Heart left ventricle (tissue), 16 donors: ENCODE results near the gene ADAM33. TPM values are rescaled to one million over a fixed set of nuclear protein-coding genes. Genes with fewer than 3 reads are reported as not detected.
A peak's percentile ranks its signal among the peaks of the same experiment; 100 is the strongest.

Experiments used
- ATAC-seq, 4 donors: fragments of 200-7000 bp; cut with Tn5 transposase; one replicate each; pipeline ENCODE4 v1.9.1; 2020 to 2022; ENCODE audit warnings: moderate library complexity in 4 of 4, mild to moderate bottlenecking in 3 of 4, moderate number of reproducible peaks in 1 of 4
- DNase-seq, 5 donors: peaks; one replicate each; pipeline ENCODE4 v3.0.0-alpha.2; 2020
- H3K27ac ChIP-seq, 12 donors: fragments of 200-600 bp; sonication (generic) in 4 of 12; one replicate each; pipeline versions ENCODE4 v1.5.0 to v1.8.0; 2016 to 2022; ENCODE audit warnings: mild to moderate bottlenecking in 2 of 12
- H3K27me3 ChIP-seq, 9 donors: fragments of 200-600 bp; sonication (generic) in 2 of 9; one replicate each; pipeline versions ENCODE4 v1.5.1 to v1.8.0; 2016 to 2022; ENCODE audit warnings: mild to moderate bottlenecking in 3 of 9
- H3K36me3 ChIP-seq, 9 donors: fragments of 200-600 bp; sonication (generic) in 2 of 9; one replicate each; pipeline versions ENCODE4 v1.5.0 to v1.8.0; 2018 to 2022; ENCODE audit warnings: mild to moderate bottlenecking in 2 of 9
- H3K4me1 ChIP-seq, 12 donors: fragments of 200-600 bp; sonication (generic) in 4 of 12; one replicate each; pipeline versions ENCODE4 v1.5.0 to v1.8.0; 2016 to 2022; ENCODE audit warnings: mild to moderate bottlenecking in 3 of 12
- H3K4me3 ChIP-seq, 12 donors: fragments of 200-600 bp; sonication (generic) in 4 of 12; one replicate each; pipeline versions ENCODE4 v1.5.0 to v1.8.0; 2017 to 2022; ENCODE audit warnings: mild to moderate bottlenecking in 9 of 12, moderate library complexity in 4 of 12
- H3K9me3 ChIP-seq, 12 donors: fragments of 200-600 bp; sonication (generic) in 4 of 12; one replicate each; pipeline versions ENCODE4 v1.5.0 to v1.8.0; 2016 to 2022; ENCODE audit warnings: mild to moderate bottlenecking in 1 of 12
- POLR2A ChIP-seq, 2 donors: fragments of 450-650 bp; IDR thresholded peaks; one replicate each; pipeline ENCODE4 v1.6.1; 2017; ENCODE audit warnings: antibody characterized with exemption in 2 of 2, mild to moderate bottlenecking in 2 of 2, moderate library complexity in 2 of 2
- WGBS, 4 donors: extraction: QIAGEN DNeasy Blood & Tissue Kit in 2 of 4; methylation state at CpG; one replicate each; pipeline versions ENCODE4 v1.1.5 to v1.1.7; 2013 to 2018; 5-methylcytosine and 5-hydroxymethylcytosine counted together
- intact Hi-C, 10 donors: fragments of 100-400 bp; cut with DNase I; formaldehyde crosslinking; loops; one replicate each; pipeline versions ENCODE4 v1.11.1 to v1.14.2; 2022
- polyA plus RNA-seq, 2 donors: library from polyadenylated mRNA; stranded (reverse); fragments of 200-250 nt; gene quantifications; one replicate each; pipeline ENCODE4 v1.2.3, GENCODE V29; 2013
- total RNA-seq, 9 donors: library from RNA; depleted of rRNA in 2 of 9; stranded (reverse); fragments of >200 nt in 2 of 9; fragmentation: NEBNext Ultra II Directional in 3 of 9; extraction: Animal tissue kit (Norgen Biotek cat#: 25700) in 3 of 9; gene quantifications; one replicate each; pipeline versions ENCODE4 v1.1.0 to v1.2.4, GENCODE V29; 2016 to 2023
- TF ChIP-seq, protein P1 (sequence below), 12 donors: fragments of 200-600 bp; sonication (generic) in 4 of 12; IDR thresholded peaks; one replicate each; pipeline versions ENCODE4 v1.5.0 to v1.8.0; 2018 to 2022; ENCODE audit warnings: antibody characterized with exemption in 12 of 12, mild to moderate bottlenecking in 5 of 12
- donor health status: ischemic (EF 13 %, LVEDD 7.1; RV severe dilation, severe dysfunction).
- donor health status: healthy with polysubstance abuse.
- donor health status: DM: no; HTN: yes; CAD: no.
- donor health status: DM: no; HTN: no; CAD: no.
- donor health status: ischemic (EF 25% LVEDD 6.9; RV normal size, moderate dysfunction).
- donor health status: ischemic (EF 25% LVEDD 5.7; RV mildly dilated, moderate dysfunction).
- donor health status: healthy.
- donor health status: DM: yes; HTN: yes; CAD: no.
- donor health status: ischemic (EF 35%, LVEDD 5.7; RV mildly dilated, moderate dysfunction).
- donor health status: nonischemic (EF 11% LVEDD 7.7; RV severe dilation, severe dysfunction).
- donor health status: DM: yes; HTN: yes; CAD: no.
- donor health status: PGD.
- donor health status: ischemic (EF 29% LVEDD 5.4; RV normal size, mild dysfunction).
- donor health status: nonischemic (EF 23%, LVEDD 6.1; RV moderate dilation, normal function).

ADAM33 gene
- total and polyA plus RNA-seq, 11 donors, result 2.3 to 21.2 (median 3.5) TPM

DNA sequence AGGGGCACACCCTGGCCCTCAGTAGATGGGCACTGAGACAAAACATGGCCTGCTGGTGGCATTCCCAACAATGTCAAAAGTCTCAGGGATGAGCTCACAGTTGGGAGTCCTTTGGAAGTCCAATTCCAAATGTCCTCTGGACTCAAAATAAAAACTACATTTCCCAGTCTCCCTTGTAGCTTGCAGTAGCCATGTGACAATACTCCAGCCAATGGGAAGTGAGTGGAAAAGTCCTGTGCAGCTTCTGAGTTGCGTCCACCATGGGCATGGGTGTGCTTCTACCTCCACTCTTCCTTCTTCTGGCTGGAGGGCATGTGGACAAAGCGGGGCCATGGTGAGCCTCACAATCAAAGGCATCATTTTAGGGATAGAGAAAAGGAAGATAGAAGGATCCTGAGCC is 5.8 kb upstream of the ADAM33 start:
- DNase-seq (peak in 1 of 5 donors; percentile 17), ATAC-seq (peak; percentile 56 to 80 (median 74))
- no peaks in the 10 kb centered on the region for H3K9me3 ChIP-seq
- peaks cover 0 to 6% (median 0%) of the 10 kb centered on the region in 9 donors for H3K27me3 ChIP-seq
- TF ChIP-seq, protein P1, sequence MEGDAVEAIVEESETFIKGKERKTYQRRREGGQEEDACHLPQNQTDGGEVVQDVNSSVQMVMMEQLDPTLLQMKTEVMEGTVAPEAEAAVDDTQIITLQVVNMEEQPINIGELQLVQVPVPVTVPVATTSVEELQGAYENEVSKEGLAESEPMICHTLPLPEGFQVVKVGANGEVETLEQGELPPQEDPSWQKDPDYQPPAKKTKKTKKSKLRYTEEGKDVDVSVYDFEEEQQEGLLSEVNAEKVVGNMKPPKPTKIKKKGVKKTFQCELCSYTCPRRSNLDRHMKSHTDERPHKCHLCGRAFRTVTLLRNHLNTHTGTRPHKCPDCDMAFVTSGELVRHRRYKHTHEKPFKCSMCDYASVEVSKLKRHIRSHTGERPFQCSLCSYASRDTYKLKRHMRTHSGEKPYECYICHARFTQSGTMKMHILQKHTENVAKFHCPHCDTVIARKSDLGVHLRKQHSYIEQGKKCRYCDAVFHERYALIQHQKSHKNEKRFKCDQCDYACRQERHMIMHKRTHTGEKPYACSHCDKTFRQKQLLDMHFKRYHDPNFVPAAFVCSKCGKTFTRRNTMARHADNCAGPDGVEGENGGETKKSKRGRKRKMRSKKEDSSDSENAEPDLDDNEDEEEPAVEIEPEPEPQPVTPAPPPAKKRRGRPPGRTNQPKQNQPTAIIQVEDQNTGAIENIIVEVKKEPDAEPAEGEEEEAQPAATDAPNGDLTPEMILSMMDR (IDR thresholded peaks at IDR 0.05), result no peak
- no peak for TF ChIP-seq POLR2A (IDR thresholded peaks at IDR 0.05)
- peak overlapping the region in 8 of 12 donors; percentile 13 to 84 (median 56) for H3K27ac ChIP-seq
- intact Hi-C loops, result no loop called here
- peaks cover 0 to 15% (median 12%) of the 10 kb centered on the region in 12 donors for H3K4me1 ChIP-seq
- WGBS, 4 donors, result 59 to 72% (median 64%) methylated on average over 2 of the region's 2 CpGs
- peaks cover 0 to 19% (median 0%) of the 10 kb centered on the region in 9 donors for H3K36me3 ChIP-seq
- no peak overlapping the region for H3K4me3 ChIP-seq

DNA sequence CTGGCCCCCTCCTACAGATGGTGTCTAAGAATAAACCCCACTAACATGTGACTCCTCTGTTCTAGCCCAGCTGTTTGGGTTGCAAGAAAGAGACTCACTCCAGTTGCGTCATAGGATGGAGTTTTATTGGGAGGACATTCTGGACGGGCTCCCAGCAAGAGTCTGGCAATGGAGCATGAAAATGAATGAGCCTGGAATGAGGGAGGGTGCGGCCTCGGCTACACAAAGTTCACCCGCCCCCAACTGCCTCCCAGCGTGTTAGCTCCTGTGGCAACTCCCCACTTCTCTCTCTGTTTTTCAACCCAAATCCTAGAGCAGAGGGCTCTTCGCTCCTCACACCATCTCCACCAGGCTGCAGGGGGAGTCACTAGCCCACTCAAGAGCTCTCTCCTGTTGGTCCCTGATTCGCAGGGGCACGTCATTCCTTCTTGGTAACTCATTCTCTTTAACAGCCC is 5.1 kb upstream of the ADAM33 start:
- intact Hi-C loops, result no loop called here
- Histone ChIP-seq H3K27me3 (peaks cover 0 to 12% (median 6%) of the 10 kb centered on the region in 9 donors), H3K4me1 (peaks cover 0 to 21% (median 15%) of the 10 kb centered on the region in 12 donors), H3K36me3 (peaks cover 0 to 14% (median 0%) of the 10 kb centered on the region in 9 donors), H3K9me3 (no peaks in the 10 kb centered on the region), H3K27ac (peak overlapping the region in 9 of 12 donors; percentile 28 to 84 (median 59)), H3K4me3 (no peak overlapping the region)
- DNase-seq, result peak; percentile 78 to 89 (median 85)
- ATAC-seq, result peak; percentile 85 to 92 (median 90)
- 20 to 35% (median 25%) methylated on average over 9 of the region's 9 CpGs for WGBS, 4 donors
- TF ChIP-seq, protein P1 (IDR thresholded peaks at IDR 0.05), result peak in 2 of 12 donors; percentile 7 to 19
- no peak for TF ChIP-seq POLR2A (IDR thresholded peaks at IDR 0.05)

DNA sequence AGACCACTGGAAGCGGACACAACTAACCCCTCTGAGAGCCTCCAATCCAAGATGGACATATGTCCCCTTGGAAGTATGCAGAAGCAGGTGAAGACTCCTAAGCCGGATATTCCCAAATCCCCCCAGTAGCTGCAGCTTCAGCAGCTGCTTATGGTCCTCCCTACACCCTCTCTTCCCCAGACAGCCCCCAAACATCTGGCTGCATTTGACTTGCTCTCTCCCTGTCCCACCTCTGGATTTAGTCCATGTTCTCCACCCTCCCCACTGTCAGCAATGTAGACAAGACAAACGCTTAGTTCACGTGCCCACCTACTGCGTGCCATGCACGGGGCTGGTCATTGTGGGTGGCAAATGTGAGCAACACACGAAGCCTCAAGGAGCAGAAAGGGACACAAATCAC is 4.6 kb upstream of the ADAM33 start:
- Histone ChIP-seq H3K4me3 (no peak overlapping the region), H3K27me3 (peaks cover 0 to 17% (median 11%) of the 10 kb centered on the region in 9 donors), H3K27ac (peak overlapping the region in 9 of 12 donors; percentile 34 to 78 (median 52)), H3K4me1 (peaks cover 0 to 24% (median 16%) of the 10 kb centered on the region in 12 donors), H3K9me3 (no peaks in the 10 kb centered on the region), H3K36me3 (peaks cover 0 to 9% (median 0%) of the 10 kb centered on the region in 9 donors)
- TF ChIP-seq, protein P1 (IDR thresholded peaks at IDR 0.05), result no peak
- TF ChIP-seq POLR2A (IDR thresholded peaks at IDR 0.05), result no peak
- 61 to 78% (median 67%) methylated on average over 7 of the region's 7 CpGs for WGBS, 4 donors
- no peak for DNase-seq
- no peak for ATAC-seq
- intact Hi-C loops, result no loop called here

DNA sequence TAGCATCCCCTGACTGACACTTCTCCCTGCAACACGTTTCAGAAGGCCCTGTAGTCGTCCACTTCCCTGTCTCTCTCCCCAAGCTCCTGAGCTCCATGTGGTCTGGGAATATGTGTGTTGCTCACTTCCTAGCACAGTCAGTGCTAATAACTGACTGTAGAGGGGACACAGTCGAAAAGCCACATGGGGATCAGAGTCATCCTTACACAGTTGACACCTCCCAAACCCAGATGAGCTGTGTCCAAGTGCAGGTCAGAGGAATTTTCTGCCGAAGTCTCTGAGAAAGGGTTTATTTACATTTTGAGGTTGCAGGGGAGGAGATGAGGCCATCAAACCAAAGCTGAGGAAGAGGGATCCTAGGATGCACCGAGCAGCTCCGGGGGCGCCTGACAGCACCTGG is 3.5 kb upstream of the ADAM33 start:
- TF ChIP-seq, protein P1 (IDR thresholded peaks at IDR 0.05), result no peak
- TF ChIP-seq POLR2A (IDR thresholded peaks at IDR 0.05), result no peak
- Histone ChIP-seq H3K36me3 (no peaks in the 10 kb centered on the region), H3K4me3 (no peak overlapping the region), H3K4me1 (peaks cover 0 to 34% (median 19%) of the 10 kb centered on the region in 12 donors), H3K27ac (peak overlapping the region in 1 of 12 donors; percentile 42), H3K9me3 (no peaks in the 10 kb centered on the region), H3K27me3 (peaks cover 0 to 28% (median 14%) of the 10 kb centered on the region in 9 donors)
- DNase-seq, result no peak
- intact Hi-C loops, result no loop called here
- WGBS, 4 donors, result 73 to 85% (median 75%) methylated on average over 7 of the region's 7 CpGs
- no peak for ATAC-seq
